Gastroesophageal sphincter (tissue), 2 donors: ENCODE measurements around the gene LNX1.

Source experiments
- EP300 ChIP-seq: sonication (generic); formaldehyde crosslinking; IDR thresholded peaks from one replicate; pipeline ENCODE4 v1.6.1; 2017; ENCODE audit warnings: antibody characterized with exemption, mild to moderate bottlenecking
- POLR2A ChIP-seq, 2 donors: fragments of 450-650 bp; IDR thresholded peaks; one replicate each; pipeline ENCODE4 v1.6.1; 2017; ENCODE audit warnings: antibody characterized with exemption in 2 of 2, mild to moderate bottlenecking in 2 of 2, moderate library complexity in 1 of 2

DNA sequence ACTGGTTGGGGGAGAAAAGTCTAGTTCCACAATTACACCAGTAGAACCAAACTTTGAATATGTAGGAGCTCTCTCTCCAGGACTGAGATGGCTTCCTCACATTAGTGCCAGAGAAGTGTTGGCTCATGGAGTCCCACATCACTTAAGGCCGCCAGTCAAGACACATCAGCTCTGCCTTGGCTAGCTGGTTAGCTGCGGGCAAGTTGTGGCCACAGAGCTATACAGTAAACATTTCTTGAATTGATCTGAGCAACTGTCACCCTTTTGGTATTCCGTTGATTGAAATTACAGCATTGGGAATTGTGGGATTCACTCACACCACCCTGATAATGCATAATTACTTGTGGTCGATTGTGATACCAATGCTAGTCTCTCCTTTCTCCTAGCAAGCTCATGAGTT, 76.2 kb downstream of the LNX1 start:
- no peak for TF ChIP-seq EP300
- TF ChIP-seq POLR2A (IDR thresholded peaks at IDR 0.05) = no peak
